CD4-positive, alpha-beta T cell (primary cell): Measurements from ENCODE around the gene ARSH. TPM values are rescaled to one million over a fixed set of nuclear protein-coding genes. Genes with fewer than 3 reads are reported as not detected.
A peak's percentile ranks its signal among the peaks of the same experiment; 100 is the strongest.

ENCODE experiments used
- ATAC-seq: fragments of 200-7000 bp; cut with Tn5 transposase; one replicate; pipeline ENCODE4 v1.10.0; 2022; ENCODE audit warnings: mild to moderate bottlenecking; ENCODE audit not compliant: poor library complexity
- CTCF ChIA-PET: fragments of 350-600 bp; sonication (Branson Sonifier 250); formaldehyde crosslinking; loops from one replicate; lab custom pipeline; 2021; ENCODE audit warnings: antibody characterized with exemption, inconsistent platforms; lab: Charles Lee
- POLR2A ChIA-PET: fragments of 350-600 bp; sonication (Branson Sonifier 250); formaldehyde crosslinking; loops from one replicate; lab custom pipeline; 2021; ENCODE audit warnings: antibody characterized with exemption, inconsistent platforms; lab: Charles Lee
- DNase-seq, 14 experiments: peaks; one replicate each; pipeline ENCODE4 v3.0.0-alpha.2; 2013 to 2020; ENCODE audit warnings: mixed read lengths in 2 of 14
- H3K27ac ChIP-seq, 2 donors: one replicate each; pipeline versions ENCODE4 v1.5.1 to v1.7.0; 2013; ENCODE audit warnings: low read length in 2 of 2, low read depth in 1 of 2, mild to moderate bottlenecking in 1 of 2
- H3K27me3 ChIP-seq, 2 experiments: 1 replicate in 1 of 2; 2 replicates in 1 of 2; pipeline versions ENCODE4 v1.6.1 to v1.7.0; 2013; ENCODE audit warnings: low read length in 2 of 2, control low read depth in 1 of 2, mild to moderate bottlenecking in 1 of 2, moderate library complexity in 1 of 2; ENCODE audit not compliant: insufficient read depth in 2 of 2, control insufficient read depth in 1 of 2
- H3K36me3 ChIP-seq: one replicate; pipeline ENCODE4 v1.6.1; 2013; ENCODE audit warnings: low read length, control low read depth; ENCODE audit not compliant: insufficient read depth
- H3K4me1 ChIP-seq: one replicate; pipeline ENCODE4 v1.6.1; 2013; ENCODE audit warnings: low read length, control low read depth; ENCODE audit not compliant: insufficient read depth
- H3K4me3 ChIP-seq: one replicate; pipeline ENCODE4 v1.5.1; 2013; ENCODE audit warnings: mild to moderate bottlenecking, low read length, moderate library complexity
- H3K9me3 ChIP-seq, 2 experiments: 1 replicate in 1 of 2; 2 replicates in 1 of 2; pipeline versions ENCODE4 v1.6.1 to v1.7.0; 2013; ENCODE audit warnings: low read length in 2 of 2, mild to moderate bottlenecking in 2 of 2, control low read depth in 1 of 2, moderate library complexity in 1 of 2; ENCODE audit not compliant: control insufficient read depth in 1 of 2, insufficient read depth in 1 of 2
- H3K27ac Mint-ChIP-seq: one replicate; pipeline ENCODE4 v1.8.0; 2020; ENCODE audit warnings: mixed read lengths
- H3K27me3 Mint-ChIP-seq: one replicate; pipeline ENCODE4 v1.8.0; 2021; ENCODE audit warnings: mixed read lengths
- H3K36me3 Mint-ChIP-seq: one replicate; pipeline ENCODE4 v1.8.0; 2021; ENCODE audit warnings: low read depth, mixed read lengths
- H3K4me1 Mint-ChIP-seq: one replicate; pipeline ENCODE4 v1.8.0; 2021; ENCODE audit warnings: low read depth, mixed read lengths
- H3K4me3 Mint-ChIP-seq: one replicate; pipeline ENCODE4 v1.8.0; 2020; ENCODE audit warnings: mild to moderate bottlenecking, mixed read lengths
- H3K9me3 Mint-ChIP-seq: one replicate; pipeline ENCODE4 v1.8.0; 2020; ENCODE audit warnings: mixed read lengths
- CTCF ChIP-seq: fragments of 200-600 bp; IDR thresholded peaks from one replicate; pipeline ENCODE4 v1.8.0; 2022; ENCODE audit warnings: antibody characterized with exemption, mild to moderate bottlenecking
- intact Hi-C, 2 experiments: fragments of 100-400 bp; cut with DNase I in 1 of 2; cut with micrococcal nuclease in 1 of 2; formaldehyde crosslinking; loops; one replicate each; pipeline versions ENCODE4 v1.15.1 to v1.9.0; 2023 to 2025; cut with DNase I, micrococcal nuclease
- total RNA-seq, 174 experiments: library from RNA in 2 of 174; stranded (reverse) in 2 of 174; gene quantifications; one replicate each; pipeline ENCODE4 v1.2.3 and lab custom pipeline; 2021 to 2026

ARSH gene
- total RNA-seq, 2 experiments from 2014 or later: not detected

DNA sequence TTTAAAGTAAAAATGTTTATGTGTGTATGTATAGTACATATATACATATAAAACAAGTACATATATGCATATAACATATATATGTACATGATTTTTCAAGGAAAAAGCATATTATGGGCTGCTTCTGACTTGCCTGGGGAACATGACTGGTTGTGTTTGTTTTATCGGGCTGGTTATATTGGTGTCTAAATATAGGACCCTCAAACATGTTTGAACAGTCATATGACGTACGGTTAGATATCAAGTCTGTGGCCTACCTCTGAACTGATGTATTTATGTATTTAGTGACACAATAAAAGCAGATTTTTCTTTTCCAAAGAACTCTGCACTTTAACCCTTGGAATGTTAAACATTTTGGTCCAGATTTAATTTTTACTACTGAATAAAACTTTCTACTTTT is 39.3 kb upstream of the ARSH start:
- H3K36me3 ChIP-seq: no peaks in the 10 kb centered on the region
- intact Hi-C loops: no loop called here
- Mint-ChIP-seq H3K27ac (no peak overlapping the region), H3K27me3 (no peaks in the 10 kb centered on the region), H3K9me3 (no peaks in the 10 kb centered on the region), H3K4me3 (no peak overlapping the region), H3K4me1 (peaks cover 6% of the 10 kb centered on the region), H3K36me3 (no peaks in the 10 kb centered on the region)
- H3K4me1 ChIP-seq: no peaks in the 10 kb centered on the region
- no peak for TF ChIP-seq CTCF
- ChIA-PET CTCF (no interaction called here), POLR2A (no interaction called here)
- no peak overlapping the region for H3K27ac ChIP-seq
- DNase-seq: no peak
- no peak overlapping the region for H3K4me3 ChIP-seq
- no peak for ATAC-seq
- H3K9me3 ChIP-seq: peaks cover 0 to 2% of the 10 kb centered on the region in 2 experiments
- H3K27me3 ChIP-seq: no peaks in the 10 kb centered on the region

GRCh38 chrX:2967584-2967983 is 38.8 kb upstream of the ARSH start:
- ChIA-PET POLR2A (no interaction called here), CTCF (no interaction called here)
- Mint-ChIP-seq H3K27me3 (no peaks in the 10 kb centered on the region), H3K9me3 (no peaks in the 10 kb centered on the region), H3K27ac (no peak overlapping the region), H3K4me1 (peaks cover 6% of the 10 kb centered on the region), H3K36me3 (no peaks in the 10 kb centered on the region), H3K4me3 (no peak overlapping the region)
- intact Hi-C loops: no loop called here
- Histone ChIP-seq H3K4me1 (no peaks in the 10 kb centered on the region), H3K36me3 (no peaks in the 10 kb centered on the region), H3K27me3 (peaks cover 0 to 2% of the 10 kb centered on the region in 2 experiments), H3K4me3 (no peak overlapping the region), H3K27ac (no peak overlapping the region), H3K9me3 (peaks cover 0 to 4% of the 10 kb centered on the region in 2 experiments)
- TF ChIP-seq CTCF: no peak
- no peak for DNase-seq
- ATAC-seq: no peak

GRCh38 chrX:2967998-2968909 is 38.1 kb upstream of the ARSH start:
- Histone ChIP-seq H3K4me1 (no peaks in the 10 kb centered on the region), H3K36me3 (no peaks in the 10 kb centered on the region), H3K27me3 (peaks cover 0 to 2% of the 10 kb centered on the region in 2 experiments), H3K4me3 (peak overlapping the region; percentile 31), H3K27ac (no peak overlapping the region), H3K9me3 (peaks cover 0 to 4% of the 10 kb centered on the region in 2 experiments)
- intact Hi-C loops: no loop called here
- TF ChIP-seq CTCF: no peak
- peaks cover 6% of the 10 kb centered on the region for H3K4me1 Mint-ChIP-seq
- CTCF ChIA-PET: no interaction called here
- ATAC-seq (no peak), DNase-seq (peak in 3 of 14 experiments; percentile 2 to 9 (median 4))
- no peaks in the 10 kb centered on the region for H3K27me3 Mint-ChIP-seq
- H3K9me3 Mint-ChIP-seq: no peaks in the 10 kb centered on the region
- H3K36me3 Mint-ChIP-seq: no peaks in the 10 kb centered on the region
- POLR2A ChIA-PET: no interaction called here
- H3K27ac Mint-ChIP-seq: no peak overlapping the region
- H3K4me3 Mint-ChIP-seq: peak overlapping the region; percentile 85
